Neural cell (in vitro differentiated cells): ENCODE results near the gene RYR1. TPM values are rescaled to one million over a fixed set of nuclear protein-coding genes. Genes with fewer than 3 reads are reported as not detected.
"Not testable (repeated sequence)": the region's sequence is repeated elsewhere in the genome, so short reads cannot be mapped to it uniquely, and the experiment has no call there.

Source experiments
- H2AFZ ChIP-seq: fragments of 200-600, 300-800 bp; sonication (generic), shearing (Covaris generic); 2 replicates; pipeline ENCODE4 v1.6.0; 2014; ENCODE audit warnings: low read depth, mild to moderate bottlenecking, antibody characterized with exemption, low read length, moderate library complexity
- H3F3A ChIP-seq: fragments of 200-600 bp; shearing (Covaris generic); 2 replicates; pipeline ENCODE4 v1.6.1; 2016; ENCODE audit warnings: mild to moderate bottlenecking, moderate library complexity, mixed read lengths, antibody characterized with exemption, low read length; ENCODE audit not compliant: insufficient read depth, poor library complexity, severe bottlenecking
- H3K27ac ChIP-seq: fragments of 200-600, 300-800 bp; sonication (generic), shearing (Covaris generic); 2 replicates; pipeline ENCODE4 v1.5.1; 2014; ENCODE audit warnings: mild to moderate bottlenecking, low read length, moderate library complexity
- H3K27me3 ChIP-seq: fragments of 300-800, 200-600 bp; sonication (generic), shearing (Covaris generic); 2 replicates; pipeline ENCODE4 v1.6.0; 2014; ENCODE audit warnings: mild to moderate bottlenecking, low read depth, low read length, moderate library complexity; ENCODE audit not compliant: insufficient read depth
- H3K36me3 ChIP-seq: fragments of 300-800, 200-600 bp; sonication (generic), shearing (Covaris generic); 2 replicates; pipeline ENCODE4 v1.5.1; 2014; ENCODE audit warnings: mild to moderate bottlenecking, antibody characterized with exemption, low read length, moderate library complexity; ENCODE audit not compliant: insufficient read depth
- H3K4me2 ChIP-seq: fragments of 300-800, 200-600 bp; sonication (generic), shearing (Covaris generic); 2 replicates; pipeline ENCODE4 v1.6.0; 2014; ENCODE audit warnings: mild to moderate bottlenecking, low read length
- H3K4me3 ChIP-seq: fragments of 300-800, 200-600 bp; sonication (generic), shearing (Covaris generic); 2 replicates; pipeline ENCODE4 v1.5.1; 2014; ENCODE audit warnings: mild to moderate bottlenecking, low read length, moderate library complexity
- H3K79me2 ChIP-seq: fragments of 200-600 bp; shearing (Covaris generic); replicated peaks from 2 replicates; pipeline ENCODE4 v1.6.0; 2014; ENCODE audit warnings: mild to moderate bottlenecking, low read length, moderate library complexity; ENCODE audit not compliant: insufficient read depth
- H3K9ac ChIP-seq: fragments of 300-800, 200-600 bp; sonication (generic), shearing (Covaris generic); 2 replicates; pipeline ENCODE4 v1.6.1; 2016; ENCODE audit warnings: mild to moderate bottlenecking, low read length, mixed read lengths
- H3K9me2 ChIP-seq: fragments of 200-600 bp; shearing (Covaris generic); 2 replicates; pipeline ENCODE4 v1.6.1; 2016; ENCODE audit warnings: mild to moderate bottlenecking, low read length, mixed read lengths; ENCODE audit not compliant: insufficient read depth
- H3K9me3 ChIP-seq: fragments of 200-600, 300-800 bp; sonication (generic), shearing (Covaris generic); 2 replicates; pipeline ENCODE4 v1.6.1; 2016; ENCODE audit warnings: mild to moderate bottlenecking, mixed run types, low read length, moderate library complexity, mixed read lengths
- H4K20me1 ChIP-seq: fragments of 200-600 bp; shearing (Covaris generic); 2 replicates; pipeline ENCODE4 v1.6.1; 2016; ENCODE audit warnings: mild to moderate bottlenecking, mixed run types; ENCODE audit not compliant: insufficient read depth
- EP300 ChIP-seq: fragments of 450-650 bp; conservative IDR thresholded peaks from 2 replicates; pipeline ENCODE4 v1.6.1; 2014; ENCODE audit warnings: antibody characterized with exemption, mild to moderate bottlenecking, moderate library complexity; ENCODE audit not compliant: poor library complexity, severe bottlenecking
- EZH2 ChIP-seq: fragments of 200-600, 300-800 bp; shearing (Covaris generic), sonication (generic); IDR thresholded peaks from 2 replicates; pipeline ENCODE4 v1.6.1; 2014; ENCODE audit warnings: antibody characterized with exemption, low read length, borderline replicate concordance, mild to moderate bottlenecking; ENCODE audit not compliant: insufficient read depth, poor library complexity, severe bottlenecking
- MXI1 ChIP-seq: fragments of 450-650 bp; conservative IDR thresholded peaks from 2 replicates; pipeline ENCODE4 v1.6.1; 2014; ENCODE audit warnings: antibody characterized with exemption, mild to moderate bottlenecking; ENCODE audit not compliant: poor library complexity, severe bottlenecking
- POLR2AphosphoS5 ChIP-seq: IDR thresholded peaks from 2 replicates; pipeline ENCODE4 v1.6.1; 2012
- RAD21 ChIP-seq: fragments of 450-650 bp; conservative IDR thresholded peaks from 2 replicates; pipeline ENCODE4 v1.6.1; 2014; ENCODE audit warnings: antibody characterized with exemption, mild to moderate bottlenecking, moderate library complexity
- SMC3 ChIP-seq: fragments of 450-650 bp; conservative IDR thresholded peaks from 2 replicates; pipeline ENCODE4 v1.6.1; 2014; ENCODE audit warnings: antibody characterized with exemption, mild to moderate bottlenecking, moderate library complexity; ENCODE audit not compliant: poor library complexity
- TAF1 ChIP-seq: IDR thresholded peaks from 2 replicates; pipeline ENCODE4 v1.6.1; 2012; ENCODE audit warnings: low read depth
- polyA plus RNA-seq: library from polyadenylated mRNA; depleted of rRNA; stranded (reverse); fragments of >200 nt; gene quantifications from 2 replicates; pipeline ENCODE4 v1.2.3, GENCODE V29; 2014
- TF ChIP-seq, protein P1 (sequence below): IDR thresholded peaks from 2 replicates; pipeline ENCODE4 v1.6.1; 2012; ENCODE audit warnings: borderline replicate concordance
- TF ChIP-seq, protein P2 (sequence below): fragments of 450-650 bp; IDR thresholded peaks from 2 replicates; pipeline ENCODE4 v1.5.1; 2014; ENCODE audit warnings: antibody characterized with exemption, mild to moderate bottlenecking, moderate library complexity; ENCODE audit not compliant: poor library complexity, severe bottlenecking

RYR1 gene
- polyA plus RNA-seq, 1 donor from 2014 or later = 0.69 TPM

DNA sequence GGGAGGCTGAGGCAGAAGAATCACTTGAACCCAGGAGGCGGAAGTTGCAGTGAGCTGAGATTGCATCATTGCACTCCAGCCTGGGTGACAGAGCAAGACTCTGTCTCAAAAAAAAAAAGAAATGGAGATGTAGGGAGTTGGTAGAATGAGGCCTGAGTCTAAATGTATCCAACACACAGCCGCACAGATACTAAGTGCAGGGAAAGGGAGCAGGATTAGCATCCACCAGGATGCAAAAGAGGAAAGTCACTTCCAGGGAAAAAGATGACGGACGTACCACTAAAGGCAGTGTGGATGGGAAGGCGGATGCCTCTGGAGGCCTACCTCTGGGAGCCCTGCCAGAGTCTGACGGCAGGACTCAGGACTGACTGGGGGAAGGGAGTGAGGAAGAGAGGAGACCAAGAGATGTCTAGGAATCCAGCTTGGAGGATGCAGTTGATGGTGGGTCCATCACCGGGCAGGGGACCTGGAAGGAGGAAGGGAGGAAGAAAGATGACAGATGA is 23.8 kb upstream of the RYR1 start:
- H3K27ac ChIP-seq = no peak overlapping the region
- no peaks in the 10 kb centered on the region for H3K79me2 ChIP-seq
- no peaks in the 10 kb centered on the region for H3F3A ChIP-seq
- no peak overlapping the region for H2AFZ ChIP-seq
- no peak overlapping the region for H3K9ac ChIP-seq
- H3K4me2 ChIP-seq = no peak overlapping the region
- no peaks in the 10 kb centered on the region for H3K9me3 ChIP-seq
- no peaks in the 10 kb centered on the region for H4K20me1 ChIP-seq
- no peak for TF ChIP-seq EZH2
- no peak for TF ChIP-seq TAF1
- no peak for TF ChIP-seq MXI1
- TF ChIP-seq, protein P1, sequence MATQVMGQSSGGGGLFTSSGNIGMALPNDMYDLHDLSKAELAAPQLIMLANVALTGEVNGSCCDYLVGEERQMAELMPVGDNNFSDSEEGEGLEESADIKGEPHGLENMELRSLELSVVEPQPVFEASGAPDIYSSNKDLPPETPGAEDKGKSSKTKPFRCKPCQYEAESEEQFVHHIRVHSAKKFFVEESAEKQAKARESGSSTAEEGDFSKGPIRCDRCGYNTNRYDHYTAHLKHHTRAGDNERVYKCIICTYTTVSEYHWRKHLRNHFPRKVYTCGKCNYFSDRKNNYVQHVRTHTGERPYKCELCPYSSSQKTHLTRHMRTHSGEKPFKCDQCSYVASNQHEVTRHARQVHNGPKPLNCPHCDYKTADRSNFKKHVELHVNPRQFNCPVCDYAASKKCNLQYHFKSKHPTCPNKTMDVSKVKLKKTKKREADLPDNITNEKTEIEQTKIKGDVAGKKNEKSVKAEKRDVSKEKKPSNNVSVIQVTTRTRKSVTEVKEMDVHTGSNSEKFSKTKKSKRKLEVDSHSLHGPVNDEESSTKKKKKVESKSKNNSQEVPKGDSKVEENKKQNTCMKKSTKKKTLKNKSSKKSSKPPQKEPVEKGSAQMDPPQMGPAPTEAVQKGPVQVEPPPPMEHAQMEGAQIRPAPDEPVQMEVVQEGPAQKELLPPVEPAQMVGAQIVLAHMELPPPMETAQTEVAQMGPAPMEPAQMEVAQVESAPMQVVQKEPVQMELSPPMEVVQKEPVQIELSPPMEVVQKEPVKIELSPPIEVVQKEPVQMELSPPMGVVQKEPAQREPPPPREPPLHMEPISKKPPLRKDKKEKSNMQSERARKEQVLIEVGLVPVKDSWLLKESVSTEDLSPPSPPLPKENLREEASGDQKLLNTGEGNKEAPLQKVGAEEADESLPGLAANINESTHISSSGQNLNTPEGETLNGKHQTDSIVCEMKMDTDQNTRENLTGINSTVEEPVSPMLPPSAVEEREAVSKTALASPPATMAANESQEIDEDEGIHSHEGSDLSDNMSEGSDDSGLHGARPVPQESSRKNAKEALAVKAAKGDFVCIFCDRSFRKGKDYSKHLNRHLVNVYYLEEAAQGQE = no peak
- TF ChIP-seq SMC3 = no peak
- TF ChIP-seq, protein P2, sequence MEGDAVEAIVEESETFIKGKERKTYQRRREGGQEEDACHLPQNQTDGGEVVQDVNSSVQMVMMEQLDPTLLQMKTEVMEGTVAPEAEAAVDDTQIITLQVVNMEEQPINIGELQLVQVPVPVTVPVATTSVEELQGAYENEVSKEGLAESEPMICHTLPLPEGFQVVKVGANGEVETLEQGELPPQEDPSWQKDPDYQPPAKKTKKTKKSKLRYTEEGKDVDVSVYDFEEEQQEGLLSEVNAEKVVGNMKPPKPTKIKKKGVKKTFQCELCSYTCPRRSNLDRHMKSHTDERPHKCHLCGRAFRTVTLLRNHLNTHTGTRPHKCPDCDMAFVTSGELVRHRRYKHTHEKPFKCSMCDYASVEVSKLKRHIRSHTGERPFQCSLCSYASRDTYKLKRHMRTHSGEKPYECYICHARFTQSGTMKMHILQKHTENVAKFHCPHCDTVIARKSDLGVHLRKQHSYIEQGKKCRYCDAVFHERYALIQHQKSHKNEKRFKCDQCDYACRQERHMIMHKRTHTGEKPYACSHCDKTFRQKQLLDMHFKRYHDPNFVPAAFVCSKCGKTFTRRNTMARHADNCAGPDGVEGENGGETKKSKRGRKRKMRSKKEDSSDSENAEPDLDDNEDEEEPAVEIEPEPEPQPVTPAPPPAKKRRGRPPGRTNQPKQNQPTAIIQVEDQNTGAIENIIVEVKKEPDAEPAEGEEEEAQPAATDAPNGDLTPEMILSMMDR = no peak
- TF ChIP-seq EP300 = no peak
- no peak for TF ChIP-seq POLR2AphosphoS5
- TF ChIP-seq RAD21 = no peak
- H3K4me3 ChIP-seq = no peak overlapping the region
- no peaks in the 10 kb centered on the region for H3K9me2 ChIP-seq
- H3K27me3 ChIP-seq = no peaks in the 10 kb centered on the region
- no peaks in the 10 kb centered on the region for H3K36me3 ChIP-seq

DNA sequence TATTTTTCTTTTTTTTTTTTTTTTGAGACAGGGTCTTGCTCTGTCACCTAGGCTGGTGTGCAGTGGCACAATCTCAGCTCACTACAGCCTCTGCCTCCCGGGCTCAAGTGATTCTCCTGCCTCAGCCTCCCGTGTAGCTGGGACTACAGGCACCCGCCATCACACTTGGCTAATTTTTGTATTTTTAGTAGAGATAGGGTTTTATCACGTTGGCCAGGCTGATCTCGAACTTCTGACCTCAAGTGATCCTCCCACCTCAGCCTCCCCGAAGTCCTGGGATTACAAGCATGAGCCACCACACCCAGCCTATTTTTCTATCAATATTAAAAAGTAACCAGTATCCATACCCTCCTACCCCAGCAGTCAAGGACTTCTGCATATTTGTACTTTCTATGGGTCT is 23.1 kb upstream of the RYR1 start:
- H3K4me3 ChIP-seq, H3K79me2 ChIP-seq, H3F3A ChIP-seq, H3K9me2 ChIP-seq, H3K36me3 ChIP-seq, H3K4me2 ChIP-seq, H2AFZ ChIP-seq, H3K27me3 ChIP-seq, H3K27ac ChIP-seq, H4K20me1 ChIP-seq, H3K9ac ChIP-seq, H3K9me3 ChIP-seq: not testable (repeated sequence)
